Naive thymus-derived CD8-positive, alpha-beta T cell (primary cell): ENCODE data around the gene NPAS3. TPM values are rescaled to one million over a fixed set of nuclear protein-coding genes. Genes with fewer than 3 reads are reported as not detected.

Experiments used
- ATAC-seq, 2 donors: fragments of 150-1000 bp; cut with Tn5 transposase in 1 of 2; sonication (Bioruptor Pico), chemical (Tn5 transposase) in 1 of 2; 1 replicate in 1 of 2; 2 replicates in 1 of 2; pipeline ENCODE4 v1.10.0; 2021; ENCODE audit warnings: mild to moderate bottlenecking in 2 of 2, moderate library complexity in 2 of 2
- POLR2A ChIA-PET: fragments of 350-600 bp; sonication (Branson Sonifier 250); formaldehyde crosslinking; loops from one replicate; lab custom pipeline; 2021; ENCODE audit warnings: antibody characterized with exemption; lab: Charles Lee
- DNase-seq, 10 donors: peaks; one replicate each; pipeline versions ENCODE4 v3.0.0 to v3.0.0-alpha.2; 2020 to 2022
- H3K27ac Mint-ChIP-seq, 10 donors: one replicate each; pipeline ENCODE4 v1.8.0; 2020 to 2022; ENCODE audit warnings: mild to moderate bottlenecking in 10 of 10, mixed read lengths in 10 of 10, moderate library complexity in 4 of 10, inconsistent platforms in 1 of 10
- H3K27me3 Mint-ChIP-seq, 5 donors: one replicate each; pipeline ENCODE4 v1.8.0; 2021 to 2022; ENCODE audit warnings: mixed read lengths in 5 of 5
- H3K36me3 Mint-ChIP-seq, 3 donors: one replicate each; pipeline ENCODE4 v1.8.0; 2020 to 2022; ENCODE audit warnings: mixed read lengths in 3 of 3, mild to moderate bottlenecking in 2 of 3, inconsistent platforms in 1 of 3
- H3K4me1 Mint-ChIP-seq, 4 donors: one replicate each; pipeline ENCODE4 v1.8.0; 2021 to 2022; ENCODE audit warnings: mixed read lengths in 4 of 4
- H3K4me3 Mint-ChIP-seq, 10 donors: one replicate each; pipeline ENCODE4 v1.8.0; 2020 to 2022; ENCODE audit warnings: mild to moderate bottlenecking in 10 of 10, mixed read lengths in 10 of 10, moderate library complexity in 6 of 10, inconsistent platforms in 1 of 10
- H3K9me3 Mint-ChIP-seq, 9 donors: one replicate each; pipeline ENCODE4 v1.8.0; 2020 to 2022; ENCODE audit warnings: mixed read lengths in 9 of 9, mild to moderate bottlenecking in 3 of 9, inconsistent platforms in 1 of 9, moderate library complexity in 1 of 9
- polyA plus RNA-seq, 3 donors: library from polyadenylated mRNA; unstranded; fragments of 300-500 nt; fragmentation: Illumina TruSeq; gene quantifications; one replicate each; pipeline ENCODE4 v1.2.3, GENCODE V29; 2021
- total RNA-seq, 8 experiments: library from RNA in 2 of 8; stranded (reverse) in 2 of 8; gene quantifications; one replicate each; pipeline ENCODE4 v1.2.3 and lab custom pipeline; 2021 to 2026

NPAS3 gene
- total and polyA plus RNA-seq, 5 experiments from 2014 or later, result not detected

DNA sequence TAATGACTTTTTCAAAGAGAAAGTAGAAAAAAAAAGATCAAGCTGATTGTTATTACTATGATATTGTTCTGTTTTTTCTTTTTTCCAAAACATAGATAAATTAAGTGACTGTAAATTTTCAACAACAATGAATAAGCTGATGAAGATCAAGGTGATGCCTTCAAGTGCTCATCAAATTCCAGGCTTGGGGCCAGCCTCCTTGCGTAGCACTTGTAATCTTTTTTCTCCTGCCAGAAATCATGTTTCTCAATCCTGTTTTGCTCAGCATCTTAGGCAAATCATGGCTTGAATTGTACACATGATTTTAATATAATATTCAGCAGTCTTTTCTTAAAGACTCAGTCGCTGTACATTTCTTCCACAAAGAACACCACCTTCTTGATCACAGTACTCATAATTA lies 333.2 kb downstream of the NPAS3 start:
- no peak for ATAC-seq
- no peaks in the 10 kb centered on the region for H3K4me1 Mint-ChIP-seq
- no peaks in the 10 kb centered on the region for H3K36me3 Mint-ChIP-seq
- no peak for DNase-seq
- peaks cover 0 to 14% (median 0%) of the 10 kb centered on the region in 9 donors for H3K9me3 Mint-ChIP-seq
- no peak overlapping the region for H3K27ac Mint-ChIP-seq
- H3K4me3 Mint-ChIP-seq, result no peak overlapping the region
- peaks cover 0 to 5% (median 0%) of the 10 kb centered on the region in 5 donors for H3K27me3 Mint-ChIP-seq
- POLR2A ChIA-PET, result no interaction called here

DNA sequence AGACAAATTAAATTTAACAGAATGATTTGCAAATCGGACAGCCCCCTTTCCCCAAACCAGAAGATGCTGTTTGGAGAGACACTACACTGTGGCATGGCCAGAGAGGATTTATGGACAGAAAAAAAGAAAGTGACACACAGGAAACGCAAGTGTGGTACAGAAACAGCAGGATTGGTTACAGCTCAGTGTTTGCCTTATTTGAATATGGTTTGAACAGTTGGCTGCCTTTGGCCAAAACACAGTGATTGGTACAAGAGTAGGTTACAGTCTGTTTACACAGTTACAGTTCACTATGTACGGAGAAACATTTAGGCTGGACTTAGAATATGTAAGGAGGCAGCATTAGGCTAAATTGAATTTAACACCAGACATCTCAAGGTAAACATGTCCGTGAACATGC lies 335.3 kb downstream of the NPAS3 start:
- POLR2A ChIA-PET, result no interaction called here
- Mint-ChIP-seq H3K9me3 (peaks cover 0 to 14% (median 3%) of the 10 kb centered on the region in 9 donors), H3K27ac (no peak overlapping the region)

DNA sequence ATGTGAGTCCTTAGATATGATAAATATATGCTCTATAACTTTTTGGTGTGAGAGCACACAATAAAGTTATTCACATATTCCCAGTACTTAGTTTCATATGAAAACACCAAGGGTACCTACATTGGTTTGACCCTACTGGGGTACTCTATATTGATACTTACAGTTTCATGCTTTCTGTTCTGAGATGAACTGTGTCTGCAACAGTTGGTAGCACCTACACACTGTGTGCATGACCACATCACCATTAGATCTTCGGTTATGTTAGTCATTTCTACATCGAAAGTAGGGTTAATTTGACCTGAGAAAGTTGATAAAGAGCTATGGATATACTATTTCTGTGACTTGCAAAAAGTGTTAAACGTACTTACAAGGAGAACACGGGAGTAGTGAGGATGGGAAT lies 337.2 kb downstream of the NPAS3 start:
- Mint-ChIP-seq H3K27ac (no peak overlapping the region), H3K9me3 (peaks cover 0 to 14% (median 3%) of the 10 kb centered on the region in 9 donors), H3K4me1 (no peaks in the 10 kb centered on the region), H3K27me3 (peaks cover 0 to 6% (median 0%) of the 10 kb centered on the region in 5 donors), H3K36me3 (no peaks in the 10 kb centered on the region), H3K4me3 (no peak overlapping the region)
- ATAC-seq (no peak), DNase-seq (no peak)
- POLR2A ChIA-PET, result no interaction called here

More for the DNA sequence above, 335.3 kb downstream of the NPAS3 start:
- no peak for ATAC-seq
- no peaks in the 10 kb centered on the region for H3K36me3 Mint-ChIP-seq
- H3K27me3 Mint-ChIP-seq, result peaks cover 0 to 11% (median 0%) of the 10 kb centered on the region in 5 donors
- no peak for DNase-seq
- H3K4me1 Mint-ChIP-seq, result no peaks in the 10 kb centered on the region
- H3K4me3 Mint-ChIP-seq, result no peak overlapping the region

DNA sequence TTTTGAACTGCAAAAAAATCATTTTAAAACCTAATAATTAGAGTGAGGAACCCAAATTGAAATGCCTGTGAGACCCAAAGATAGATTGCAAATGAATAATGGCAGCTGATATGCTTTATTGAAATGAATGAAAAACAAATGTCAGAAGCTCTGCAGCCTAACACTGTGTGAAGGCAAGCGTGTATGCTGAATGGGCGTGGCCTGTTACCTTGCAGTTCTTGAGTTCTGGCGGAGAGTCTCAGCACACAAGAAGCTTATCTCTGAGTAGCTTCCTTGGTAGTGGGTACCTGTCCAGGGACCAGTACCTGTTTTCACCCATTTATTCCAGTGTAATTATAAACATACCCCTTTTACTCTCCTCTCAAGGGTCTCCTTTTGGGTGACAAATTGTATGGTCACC lies 341.2 kb downstream of the NPAS3 start:
- Mint-ChIP-seq H3K27me3 (peaks cover 0 to 6% (median 0%) of the 10 kb centered on the region in 5 donors), H3K4me3 (no peak overlapping the region), H3K36me3 (no peaks in the 10 kb centered on the region), H3K27ac (no peak overlapping the region), H3K9me3 (peaks cover 0 to 13% (median 2%) of the 10 kb centered on the region in 9 donors), H3K4me1 (no peaks in the 10 kb centered on the region)
- no peak for DNase-seq
- ATAC-seq, result no peak
- POLR2A ChIA-PET, result no interaction called here

DNA sequence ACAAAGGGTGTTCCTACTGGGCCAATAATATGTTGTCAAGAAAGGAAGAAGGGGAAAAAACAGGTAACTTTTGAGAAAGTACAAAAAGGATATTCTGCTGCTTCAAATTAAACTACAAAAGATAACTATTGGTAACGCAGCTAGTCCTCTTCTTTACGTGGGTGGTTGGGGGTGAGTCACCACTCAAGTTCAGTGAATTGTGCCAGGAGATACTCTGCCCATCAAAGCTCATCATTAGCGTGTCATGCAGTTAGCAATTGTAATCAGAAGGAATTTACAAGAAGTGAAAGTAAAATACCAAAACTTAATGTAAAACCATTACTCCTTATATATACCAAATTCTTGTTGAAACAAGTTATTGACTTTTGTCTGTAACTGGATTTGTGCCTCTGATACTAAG lies 342.0 kb downstream of the NPAS3 start:
- H3K27ac Mint-ChIP-seq, result peak overlapping the region in 1 of 10 donors; percentile 6
- peaks cover 0 to 13% (median 2%) of the 10 kb centered on the region in 9 donors for H3K9me3 Mint-ChIP-seq
- H3K36me3 Mint-ChIP-seq, result no peaks in the 10 kb centered on the region
- DNase-seq (no peak), ATAC-seq (no peak)
- H3K4me3 Mint-ChIP-seq, result no peak overlapping the region
- H3K4me1 Mint-ChIP-seq, result no peaks in the 10 kb centered on the region
- H3K27me3 Mint-ChIP-seq, result peaks cover 0 to 6% (median 0%) of the 10 kb centered on the region in 5 donors
- POLR2A ChIA-PET, result no interaction called here

DNA sequence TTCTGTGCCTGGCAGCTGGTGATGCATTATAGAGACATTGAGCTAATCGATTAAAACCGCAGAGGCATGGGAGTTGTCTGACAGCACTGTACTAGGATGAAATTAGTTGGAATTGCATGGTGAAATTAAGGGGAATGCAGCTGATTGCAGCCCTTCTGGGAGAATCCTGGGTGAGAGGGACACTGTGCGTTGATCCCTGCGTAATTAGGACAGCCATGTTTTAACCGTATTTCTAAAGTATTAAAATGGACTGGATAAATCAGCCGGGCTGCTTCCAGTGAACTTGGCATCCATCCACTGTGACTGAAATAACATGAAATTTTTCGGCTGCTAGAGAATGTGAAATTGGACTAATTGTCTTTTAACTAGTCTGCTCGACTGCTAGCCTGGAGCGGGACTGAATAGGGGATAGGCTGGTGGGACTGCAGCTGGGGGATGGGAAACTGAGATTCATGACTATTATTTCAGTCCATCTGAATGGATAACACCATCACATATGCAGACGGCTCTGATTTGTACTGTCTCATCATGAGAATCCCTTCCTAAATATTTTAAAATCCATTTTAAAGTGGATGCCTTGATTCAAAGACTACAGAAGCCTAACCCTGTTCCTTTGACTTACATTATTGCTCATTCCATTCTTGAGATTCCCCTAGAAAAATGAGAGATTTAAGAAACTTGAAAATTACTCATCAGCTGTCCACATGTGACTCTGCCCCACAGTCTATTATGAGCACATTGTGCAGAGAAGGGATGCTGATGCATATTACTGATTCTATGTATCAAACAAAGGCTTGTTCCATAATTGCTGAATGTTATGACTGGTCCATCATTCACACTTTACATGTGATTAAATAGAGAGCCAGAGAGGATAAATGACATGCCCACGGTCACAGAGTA lies 343.9 kb downstream of the NPAS3 start:
- Mint-ChIP-seq H3K9me3 (peaks cover 0 to 11% (median 2%) of the 10 kb centered on the region in 9 donors), H3K27me3 (peaks cover 0 to 2% (median 0%) of the 10 kb centered on the region in 5 donors), H3K4me3 (no peak overlapping the region), H3K36me3 (no peaks in the 10 kb centered on the region), H3K4me1 (no peaks in the 10 kb centered on the region), H3K27ac (no peak overlapping the region)
- POLR2A ChIA-PET, result no interaction called here
- ATAC-seq, result no peak
- DNase-seq, result no peak

DNA sequence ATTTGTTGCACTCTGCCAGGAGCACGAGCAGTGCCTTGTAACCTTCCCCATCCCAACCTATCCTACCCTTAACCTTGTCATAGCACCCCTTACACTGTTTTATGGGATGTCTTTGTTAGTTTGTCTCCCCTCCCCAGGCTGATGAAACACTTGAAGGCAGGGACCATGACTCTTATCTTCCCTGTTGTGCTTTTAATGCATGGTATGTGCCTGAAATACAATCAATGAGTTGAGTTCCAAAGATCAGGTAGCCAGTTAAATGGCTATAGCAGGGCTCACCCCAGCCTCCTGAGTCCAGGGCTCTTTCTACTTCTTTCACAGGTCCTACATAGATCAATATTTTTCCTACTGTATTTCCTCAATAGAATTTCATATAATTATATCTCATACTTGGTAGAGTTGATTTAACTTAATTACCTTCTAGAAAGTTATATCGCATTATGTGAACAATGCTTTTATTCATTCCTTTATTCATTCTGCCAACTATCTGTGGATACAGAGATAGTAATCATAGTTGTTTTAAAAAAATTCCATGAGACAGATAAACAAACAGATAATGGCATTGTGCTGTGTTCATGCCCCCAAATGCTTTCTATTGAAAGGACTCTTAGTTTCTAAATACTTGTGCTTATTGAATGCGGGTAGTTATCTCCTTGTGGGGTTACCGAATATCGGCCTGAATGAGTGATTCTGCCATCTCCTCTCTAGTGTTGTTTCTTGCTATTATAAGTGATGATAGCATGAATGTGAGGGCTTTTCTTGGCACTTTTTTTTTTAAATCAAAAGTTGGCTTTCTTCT lies 347.4 kb downstream of the NPAS3 start:
- no peaks in the 10 kb centered on the region for H3K36me3 Mint-ChIP-seq
- H3K4me1 Mint-ChIP-seq, result no peaks in the 10 kb centered on the region
- POLR2A ChIA-PET, result no interaction called here
- no peak overlapping the region for H3K4me3 Mint-ChIP-seq
- no peak overlapping the region for H3K27ac Mint-ChIP-seq
- peaks cover 0 to 18% (median 2%) of the 10 kb centered on the region in 9 donors for H3K9me3 Mint-ChIP-seq
- H3K27me3 Mint-ChIP-seq, result no peaks in the 10 kb centered on the region
- DNase-seq (no peak), ATAC-seq (no peak)

DNA sequence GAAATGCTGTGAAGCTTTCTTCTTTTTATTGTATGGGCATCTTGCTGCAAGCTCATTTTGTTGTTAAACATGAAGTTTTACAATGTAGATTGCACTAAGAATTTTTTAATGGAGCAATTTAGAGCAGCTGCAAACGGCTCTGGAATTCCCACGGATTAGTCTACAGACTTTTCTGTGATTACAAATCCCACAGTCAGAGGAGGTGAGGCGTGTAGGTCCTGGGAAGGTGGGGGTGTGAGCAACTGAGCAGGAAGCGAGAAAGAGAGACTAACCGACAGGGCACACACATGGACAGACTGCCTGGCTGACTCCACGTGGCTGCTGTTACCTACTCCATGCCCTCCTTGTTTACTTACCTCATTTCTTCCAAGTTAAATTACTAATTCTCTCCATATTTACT lies 348.5 kb downstream of the NPAS3 start:
- Mint-ChIP-seq H3K9me3 (peaks cover 0 to 18% (median 2%) of the 10 kb centered on the region in 9 donors), H3K36me3 (no peaks in the 10 kb centered on the region), H3K27ac (no peak overlapping the region), H3K4me1 (no peaks in the 10 kb centered on the region), H3K27me3 (no peaks in the 10 kb centered on the region), H3K4me3 (no peak overlapping the region)
- DNase-seq, result no peak
- no peak for ATAC-seq
- POLR2A ChIA-PET, result no interaction called here

DNA sequence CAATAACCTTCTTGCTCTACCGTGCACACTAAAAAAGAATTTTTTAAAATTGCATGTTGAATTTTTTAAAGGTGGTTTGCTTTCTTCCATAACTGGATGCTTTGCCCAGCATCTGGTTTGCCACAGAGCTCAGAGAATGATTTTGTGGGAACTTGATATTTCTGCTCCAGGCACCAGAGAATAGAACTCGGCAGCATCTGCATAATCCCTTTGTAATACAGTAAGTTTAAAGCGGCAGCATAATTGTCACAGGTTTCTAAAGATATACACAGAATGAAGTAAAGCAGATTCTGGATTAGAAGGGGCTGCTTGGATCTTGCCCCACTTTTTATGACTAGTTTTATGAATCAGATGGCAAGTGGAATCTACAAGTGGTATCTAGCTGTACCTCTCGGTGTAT lies 352.0 kb downstream of the NPAS3 start:
- Mint-ChIP-seq H3K9me3 (peaks cover 0 to 24% (median 3%) of the 10 kb centered on the region in 9 donors), H3K27me3 (no peaks in the 10 kb centered on the region), H3K4me3 (no peak overlapping the region), H3K36me3 (no peaks in the 10 kb centered on the region), H3K27ac (no peak overlapping the region), H3K4me1 (no peaks in the 10 kb centered on the region)
- no peak for ATAC-seq
- POLR2A ChIA-PET, result no interaction called here
- DNase-seq, result no peak

DNA sequence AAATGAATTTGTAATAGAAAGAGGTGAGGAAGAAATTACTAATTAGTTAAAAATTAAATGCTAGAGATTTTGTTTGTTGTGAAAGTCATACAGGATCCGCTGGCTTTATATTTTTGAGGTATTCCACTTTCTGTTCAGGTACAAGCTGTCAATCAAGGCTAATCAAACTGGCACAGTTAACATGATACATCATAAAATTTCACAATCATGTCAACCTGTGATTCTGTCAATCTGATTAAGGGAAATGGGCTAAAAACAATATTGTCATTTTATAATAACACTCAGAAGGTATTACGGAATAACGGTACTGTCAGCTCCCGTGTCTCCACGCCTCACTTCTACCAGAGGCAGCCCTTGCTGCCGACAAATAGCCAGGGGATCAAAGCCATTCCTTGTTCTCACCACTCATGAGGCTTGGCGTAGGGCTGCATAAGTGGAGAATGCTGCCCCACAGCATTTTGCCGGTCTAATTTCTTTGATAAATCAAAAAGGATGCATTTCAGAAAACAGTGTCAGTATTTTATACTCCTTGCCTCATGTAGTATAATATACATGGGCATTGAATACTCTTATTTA lies 352.9 kb downstream of the NPAS3 start:
- no peak overlapping the region for H3K27ac Mint-ChIP-seq
- no peaks in the 10 kb centered on the region for H3K36me3 Mint-ChIP-seq
- no peak for DNase-seq
- no peak for ATAC-seq
- no peaks in the 10 kb centered on the region for H3K27me3 Mint-ChIP-seq
- no peaks in the 10 kb centered on the region for H3K4me1 Mint-ChIP-seq
- POLR2A ChIA-PET, result no interaction called here
- peaks cover 0 to 16% (median 0%) of the 10 kb centered on the region in 9 donors for H3K9me3 Mint-ChIP-seq
- no peak overlapping the region for H3K4me3 Mint-ChIP-seq

DNA sequence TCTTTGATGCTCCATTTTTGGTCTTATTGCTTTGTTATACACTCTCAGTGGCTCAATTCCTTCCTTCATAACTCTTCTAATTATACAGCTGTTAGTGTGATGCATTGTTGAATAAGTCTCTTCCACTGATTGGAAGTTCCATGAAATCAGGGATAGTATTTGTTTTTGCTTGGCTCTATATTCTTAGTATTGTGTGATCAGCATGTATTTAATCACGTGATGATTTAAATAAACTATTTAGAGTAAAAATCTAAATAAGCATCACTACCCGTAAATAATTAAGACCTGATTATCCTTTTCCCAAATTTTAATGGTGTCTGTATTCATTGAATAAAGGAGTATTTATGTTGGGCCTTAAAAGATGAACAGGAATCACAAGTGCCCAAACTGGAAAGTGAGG lies 355.7 kb downstream of the NPAS3 start:
- POLR2A ChIA-PET, result no interaction called here
- DNase-seq (no peak), ATAC-seq (no peak)
- Mint-ChIP-seq H3K4me3 (no peak overlapping the region), H3K27ac (no peak overlapping the region), H3K27me3 (no peaks in the 10 kb centered on the region), H3K9me3 (peaks cover 0 to 9% (median under 1%) of the 10 kb centered on the region in 9 donors), H3K4me1 (no peaks in the 10 kb centered on the region), H3K36me3 (no peaks in the 10 kb centered on the region)

DNA sequence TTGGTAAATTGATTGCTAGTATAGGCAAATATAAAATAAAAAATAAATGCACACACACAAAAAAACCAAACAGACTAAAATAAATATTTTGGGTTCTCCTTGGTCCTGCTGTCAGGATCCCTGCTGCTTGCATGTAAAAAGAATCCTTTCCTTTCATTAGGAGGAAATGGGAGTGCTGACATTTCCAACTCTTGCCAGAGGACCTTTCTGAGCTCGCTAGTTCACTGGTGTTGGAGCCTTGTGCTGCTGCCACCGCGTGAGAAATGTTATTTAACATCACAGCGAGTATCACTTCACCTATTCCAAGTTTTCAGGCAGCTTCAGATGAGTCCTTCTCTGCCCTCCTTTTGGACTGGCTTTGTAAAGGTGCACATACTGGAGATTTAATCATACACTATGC lies 358.9 kb downstream of the NPAS3 start:
- Mint-ChIP-seq H3K36me3 (no peaks in the 10 kb centered on the region), H3K27me3 (no peaks in the 10 kb centered on the region), H3K4me3 (no peak overlapping the region), H3K4me1 (no peaks in the 10 kb centered on the region), H3K9me3 (peaks cover 0 to 9% (median 0%) of the 10 kb centered on the region in 9 donors), H3K27ac (no peak overlapping the region)
- DNase-seq (no peak), ATAC-seq (no peak)
- POLR2A ChIA-PET, result no interaction called here
